Spleen (tissue), 7 donors: ENCODE results near the gene TENT5C.

Experiments used
- POLR2AphosphoS5 ChIP-seq, 3 donors: sonication (generic); formaldehyde crosslinking; IDR thresholded peaks; one replicate each; pipeline ENCODE4 v1.5.1; 2017; ENCODE audit warnings: antibody characterized with exemption in 3 of 3
- TF ChIP-seq, protein P1 (sequence below), 11 experiments: fragments of 200-600 bp in 7 of 11; fragments of 450-650 bp in 4 of 11; sonication (generic) in 4 of 11; IDR thresholded peaks in 8 of 11; conservative IDR thresholded peaks in 3 of 11; 1 replicate in 7 of 11; 2 replicates in 4 of 11; pipeline versions ENCODE4 v1.4.0 to v1.8.0; 2016 to 2021; ENCODE audit warnings: antibody characterized with exemption in 11 of 11, inconsistent platforms in 4 of 11, mild to moderate bottlenecking in 1 of 11
- donor health status: DM: no; HTN: no; CAD: no; lungs with moderate emphysema.
- donor health status: DM: no; HTN: no; CAD: no.
- donor health status: DM: no; HTN: no; CAD: no.

DNA sequence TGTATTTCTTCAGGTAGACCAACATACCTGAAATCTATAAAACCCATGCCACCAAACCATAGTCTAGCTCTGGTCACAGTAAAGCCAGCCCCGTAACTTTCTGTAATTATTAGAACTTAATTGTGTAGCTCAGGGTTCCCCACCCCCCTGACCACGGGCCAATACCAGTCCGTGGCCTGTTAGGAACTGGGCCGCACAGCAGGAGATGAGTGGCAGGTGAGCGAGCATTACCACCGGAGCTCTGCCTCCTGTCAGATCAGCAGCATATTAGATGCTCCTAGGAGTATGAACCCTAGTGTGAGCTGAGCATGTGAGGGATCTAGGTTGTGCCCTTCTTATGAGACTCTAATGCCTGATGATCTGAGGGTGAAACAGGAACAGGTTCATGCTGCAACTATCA lies 14.6 kb downstream of the TENT5C start:
- TF ChIP-seq, protein P1, sequence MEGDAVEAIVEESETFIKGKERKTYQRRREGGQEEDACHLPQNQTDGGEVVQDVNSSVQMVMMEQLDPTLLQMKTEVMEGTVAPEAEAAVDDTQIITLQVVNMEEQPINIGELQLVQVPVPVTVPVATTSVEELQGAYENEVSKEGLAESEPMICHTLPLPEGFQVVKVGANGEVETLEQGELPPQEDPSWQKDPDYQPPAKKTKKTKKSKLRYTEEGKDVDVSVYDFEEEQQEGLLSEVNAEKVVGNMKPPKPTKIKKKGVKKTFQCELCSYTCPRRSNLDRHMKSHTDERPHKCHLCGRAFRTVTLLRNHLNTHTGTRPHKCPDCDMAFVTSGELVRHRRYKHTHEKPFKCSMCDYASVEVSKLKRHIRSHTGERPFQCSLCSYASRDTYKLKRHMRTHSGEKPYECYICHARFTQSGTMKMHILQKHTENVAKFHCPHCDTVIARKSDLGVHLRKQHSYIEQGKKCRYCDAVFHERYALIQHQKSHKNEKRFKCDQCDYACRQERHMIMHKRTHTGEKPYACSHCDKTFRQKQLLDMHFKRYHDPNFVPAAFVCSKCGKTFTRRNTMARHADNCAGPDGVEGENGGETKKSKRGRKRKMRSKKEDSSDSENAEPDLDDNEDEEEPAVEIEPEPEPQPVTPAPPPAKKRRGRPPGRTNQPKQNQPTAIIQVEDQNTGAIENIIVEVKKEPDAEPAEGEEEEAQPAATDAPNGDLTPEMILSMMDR (IDR thresholded peaks at IDR 0.05 in 8 of 11, conservative IDR thresholded peaks at IDR 0.05 in 3 of 11) = no peak
- no peak for TF ChIP-seq POLR2AphosphoS5 (IDR thresholded peaks at IDR 0.05)
